H1 (cell line): ENCODE results near the gene MYH16. TPM values are rescaled to one million over a fixed set of nuclear protein-coding genes. Genes with fewer than 3 reads are reported as not detected.

Source experiments
- CTCF ChIA-PET: fragments of 300-600 bp; sonication (Branson Sonifier 250); formaldehyde crosslinking; loops from one replicate; lab custom pipeline; 2021; ENCODE audit not compliant: partially characterized antibody; lab: Charles Lee
- POLR2A ChIA-PET: fragments of 300-600 bp; sonication (Branson Sonifier 250); formaldehyde crosslinking; loops from one replicate; lab custom pipeline; 2021; ENCODE audit warnings: inconsistent platforms; ENCODE audit not compliant: partially characterized antibody; lab: Charles Lee
- DNase-seq, 2 experiments: peaks; one replicate each; pipeline versions ENCODE4 v3.0.0 to v3.0.0-alpha.2; 2010 to 2022; ENCODE audit warnings: low spot score in 2 of 2, low read depth in 1 of 2, mixed read lengths in 1 of 2
- FAIRE-seq: peaks from 2 replicates; lab custom pipeline; 2011; peaks lifted over from hg19 to GRCh38; lab: Jason Lieb, UNC
- H2AFZ ChIP-seq: 2 replicates; pipeline ENCODE4 v1.8.1; 2012; ENCODE audit warnings: low read length, inconsistent platforms
- H2AK5ac ChIP-seq: 2 replicates; pipeline ENCODE4 v1.6.1; 2013; ENCODE audit warnings: low read depth, low read length
- H2BK120ac ChIP-seq: replicated peaks from 2 replicates; pipeline ENCODE3; 2013; ENCODE audit warnings: low read depth, low read length, inconsistent platforms
- H2BK12ac ChIP-seq: 2 replicates; pipeline ENCODE4 v1.6.1; 2013; ENCODE audit warnings: low read depth, low read length
- H2BK15ac ChIP-seq: 2 replicates; pipeline ENCODE4 v1.6.1; 2013; ENCODE audit warnings: low read length
- H2BK20ac ChIP-seq: 2 replicates; pipeline ENCODE4 v1.6.1; 2013; ENCODE audit warnings: low read length
- H2BK5ac ChIP-seq: 2 replicates; pipeline ENCODE4 v1.6.1; 2013; ENCODE audit warnings: low read depth, low read length
- H3K14ac ChIP-seq: 2 replicates; pipeline ENCODE4 v1.6.1; 2013; ENCODE audit warnings: inconsistent platforms; ENCODE audit not compliant: insufficient read length
- H3K18ac ChIP-seq: 2 replicates; pipeline ENCODE4 v1.6.1; 2013; ENCODE audit warnings: low read length; ENCODE audit errors: extremely low read depth
- H3K23ac ChIP-seq: 2 replicates; pipeline ENCODE4 v1.6.1; 2013; ENCODE audit warnings: inconsistent platforms; ENCODE audit not compliant: insufficient read length
- H3K23me2 ChIP-seq: 2 replicates; pipeline ENCODE4 v1.6.1; 2013; ENCODE audit warnings: low read depth, low read length
- H3K27ac ChIP-seq: 2 replicates; pipeline ENCODE4 v1.6.1; 2011; ENCODE audit warnings: low read depth, low read length, inconsistent platforms
- H3K27me3 ChIP-seq, 4 experiments: replicated peaks in 1 of 4; 1 replicate in 1 of 4; 2 replicates in 3 of 4; pipeline versions ENCODE4 v1.6.1 to v1.8.1; 2011 to 2013; ENCODE audit warnings: low read length in 3 of 4, mild to moderate bottlenecking in 3 of 4, inconsistent platforms in 2 of 4, mixed read lengths in 2 of 4, moderate library complexity in 1 of 4; ENCODE audit not compliant: control insufficient read depth in 3 of 4, insufficient read depth in 3 of 4; ENCODE audit errors: extremely low read depth in 1 of 4
- H3K36me3 ChIP-seq, 4 experiments: 2 replicates each; pipeline versions ENCODE4 v1.6.1 to v1.8.1; 2011 to 2013; ENCODE audit warnings: mild to moderate bottlenecking in 4 of 4, low read length in 3 of 4, moderate library complexity in 2 of 4, control low read depth in 1 of 4, inconsistent platforms in 1 of 4; ENCODE audit not compliant: insufficient read depth in 4 of 4, control insufficient read depth in 2 of 4
- H3K4ac ChIP-seq: replicated peaks from 2 replicates; pipeline ENCODE3; 2013; ENCODE audit warnings: low read length, low read depth, mixed read lengths, inconsistent platforms; ENCODE audit not compliant: insufficient read length
- H3K4me1 ChIP-seq, 4 experiments: replicated peaks in 1 of 4; 1 replicate in 1 of 4; 2 replicates in 3 of 4; pipeline versions ENCODE4 v1.6.1 to v1.8.1; 2011 to 2013; ENCODE audit warnings: low read length in 3 of 4, inconsistent platforms in 2 of 4, mixed read lengths in 1 of 4; ENCODE audit not compliant: insufficient read depth in 4 of 4, control insufficient read depth in 3 of 4
- H3K4me2 ChIP-seq, 2 experiments: 2 replicates each; pipeline versions ENCODE4 v1.6.1 to v1.8.1; 2011 to 2013; ENCODE audit warnings: low read depth in 2 of 2, low read length in 2 of 2, control low read depth in 1 of 2, inconsistent platforms in 1 of 2, mild to moderate bottlenecking in 1 of 2; ENCODE audit not compliant: insufficient read depth in 1 of 2
- H3K4me3 ChIP-seq, 4 experiments: fragments of 200-600, 300-600 bp in 1 of 4; sonication (generic), shearing (Covaris generic), sonication (Bioruptor Twin) in 1 of 4; 2 replicates each; pipeline versions ENCODE4 v1.5.1 to v1.8.1; 2011 to 2016; ENCODE audit warnings: low read length in 4 of 4, low read depth in 3 of 4, control low read depth in 2 of 4, inconsistent platforms in 2 of 4, mild to moderate bottlenecking in 2 of 4, mixed read lengths in 1 of 4, moderate library complexity in 1 of 4; ENCODE audit not compliant: insufficient read depth in 2 of 4; ENCODE audit errors: extremely low read depth in 1 of 4
- H3K56ac ChIP-seq: replicated peaks from 2 replicates; pipeline ENCODE3; 2013; ENCODE audit warnings: low read depth, mild to moderate bottlenecking, mixed read lengths, low read length, inconsistent platforms; ENCODE audit not compliant: insufficient read length
- H3K79me1 ChIP-seq: 2 replicates; pipeline ENCODE4 v1.6.1; 2013; ENCODE audit warnings: low read depth, low read length, control low read depth
- H3K79me2 ChIP-seq, 2 experiments: 2 replicates each; pipeline versions ENCODE4 v1.6.1 to v1.8.1; 2012 to 2013; ENCODE audit warnings: low read length in 2 of 2, mild to moderate bottlenecking in 2 of 2, inconsistent platforms in 1 of 2; ENCODE audit not compliant: insufficient read depth in 2 of 2, control insufficient read depth in 1 of 2
- H3K9ac ChIP-seq, 4 experiments: replicated peaks in 1 of 4; 1 replicate in 1 of 4; 2 replicates in 3 of 4; pipeline versions ENCODE4 v1.6.1 to v1.8.1; 2011 to 2013; ENCODE audit warnings: low read depth in 3 of 4, low read length in 3 of 4, control low read depth in 2 of 4, mild to moderate bottlenecking in 2 of 4, moderate library complexity in 2 of 4, inconsistent platforms in 1 of 4; ENCODE audit errors: extremely low read depth in 1 of 4
- H3K9me3 ChIP-seq, 2 experiments: 2 replicates each; pipeline versions ENCODE4 v1.6.1 to v1.8.1; 2012 to 2013; ENCODE audit warnings: mild to moderate bottlenecking in 2 of 2, moderate library complexity in 2 of 2, control low read depth in 1 of 2, inconsistent platforms in 1 of 2, low read depth in 1 of 2, low read length in 1 of 2, mixed read lengths in 1 of 2; ENCODE audit not compliant: insufficient read depth in 2 of 2
- H4K20me1 ChIP-seq, 2 experiments: replicated peaks in 1 of 2; 2 replicates each; pipeline versions ENCODE3 to v1.8.1; 2011 to 2013; ENCODE audit warnings: inconsistent platforms in 2 of 2, low read length in 2 of 2, mild to moderate bottlenecking in 1 of 2; ENCODE audit not compliant: insufficient read depth in 2 of 2, control insufficient read depth in 1 of 2
- H4K5ac ChIP-seq: 2 replicates; pipeline ENCODE4 v1.6.1; 2013; ENCODE audit warnings: low read length, low read depth, mixed read lengths, inconsistent platforms; ENCODE audit not compliant: insufficient read length
- H4K8ac ChIP-seq: 2 replicates; pipeline ENCODE4 v1.8.0; 2013; ENCODE audit warnings: mild to moderate bottlenecking, moderate library complexity, low read length, inconsistent platforms; ENCODE audit not compliant: insufficient read depth; ENCODE audit errors: extremely low read depth
- H4K91ac ChIP-seq: replicated peaks from 2 replicates; pipeline ENCODE3; 2013; ENCODE audit warnings: low read length, mixed read lengths, inconsistent platforms; ENCODE audit not compliant: insufficient read length
- EP300 ChIP-seq, 2 experiments: IDR thresholded peaks; 1 replicate in 1 of 2; 2 replicates in 1 of 2; pipeline ENCODE4 v1.6.1; 2011 to 2012; ENCODE audit warnings: low read depth in 2 of 2, low read length in 2 of 2, mild to moderate bottlenecking in 2 of 2, borderline replicate concordance in 1 of 2, inconsistent platforms in 1 of 2, moderate library complexity in 1 of 2
- HDAC2 ChIP-seq, 2 experiments: fragments of 300-600 bp in 1 of 2; sonication (generic) in 1 of 2; IDR thresholded peaks; 2 replicates each; pipeline ENCODE4 v1.6.1; 2011 to 2012; ENCODE audit warnings: low read depth in 2 of 2, low read length in 2 of 2, mild to moderate bottlenecking in 2 of 2, moderate library complexity in 2 of 2, borderline replicate concordance in 1 of 2, inconsistent platforms in 1 of 2
- RXRA ChIP-seq: IDR thresholded peaks from 2 replicates; pipeline ENCODE4 v1.6.1; 2011; ENCODE audit warnings: low read depth, mild to moderate bottlenecking, low read length, moderate library complexity; ENCODE audit not compliant: insufficient read depth
- WGBS, 2 experiments: shearing (Covaris generic) in 1 of 2; methylation state at CpG; one replicate each; pipeline versions ENCODE4 v1.1.6 to v1.1.7; 2013 to 2015; ENCODE audit warnings: low lambda C conversion rate in 2 of 2, mixed read lengths in 2 of 2, inconsistent platforms in 1 of 2, low coverage in 1 of 2, missing lambda C conversion rate in 1 of 2; ENCODE audit not compliant: insufficient replicate concordance in 2 of 2, insufficient coverage in 1 of 2, insufficient read length in 1 of 2; ENCODE audit errors: extremely low coverage in 1 of 2, missing lambda C conversion rate in 1 of 2; 5-methylcytosine and 5-hydroxymethylcytosine counted together
- polyA plus RNA-seq, 7 experiments: library from polyadenylated mRNA; depleted of rRNA in 3 of 7; stranded (reverse) in 5 of 7; unstranded in 2 of 7; fragments of >200 nt in 5 of 7; fragments of 200-250 nt in 2 of 7; gene quantifications; 1 replicate in 5 of 7; 2 replicates in 1 of 7; 4 replicates in 1 of 7; pipeline versions ENCODE4 v1.2.1 to v1.2.3, GENCODE V29; 2011 to 2013; ENCODE audit warnings: missing spikeins in 2 of 7, mixed read lengths in 2 of 7
- total RNA-seq: library from RNA; stranded (reverse); fragmentation: NEBNext Ultra II Directional; extraction: Animal tissue kit (Norgen Biotek cat#: 25700); gene quantifications from 2 replicates; pipeline ENCODE4 v1.2.1, GENCODE V29; 2021
- TF ChIP-seq, protein P1 (sequence below): IDR thresholded peaks from 2 replicates; pipeline ENCODE4 v1.6.1; 2011; ENCODE audit warnings: low read depth, mild to moderate bottlenecking, low read length; ENCODE audit not compliant: insufficient read depth

Gene MYH16
- total and polyA plus RNA-seq, 2 of the 8 experiments (the other 6 are each of a cell fraction or from before 2014, with no cell fraction given), result not detected

DNA sequence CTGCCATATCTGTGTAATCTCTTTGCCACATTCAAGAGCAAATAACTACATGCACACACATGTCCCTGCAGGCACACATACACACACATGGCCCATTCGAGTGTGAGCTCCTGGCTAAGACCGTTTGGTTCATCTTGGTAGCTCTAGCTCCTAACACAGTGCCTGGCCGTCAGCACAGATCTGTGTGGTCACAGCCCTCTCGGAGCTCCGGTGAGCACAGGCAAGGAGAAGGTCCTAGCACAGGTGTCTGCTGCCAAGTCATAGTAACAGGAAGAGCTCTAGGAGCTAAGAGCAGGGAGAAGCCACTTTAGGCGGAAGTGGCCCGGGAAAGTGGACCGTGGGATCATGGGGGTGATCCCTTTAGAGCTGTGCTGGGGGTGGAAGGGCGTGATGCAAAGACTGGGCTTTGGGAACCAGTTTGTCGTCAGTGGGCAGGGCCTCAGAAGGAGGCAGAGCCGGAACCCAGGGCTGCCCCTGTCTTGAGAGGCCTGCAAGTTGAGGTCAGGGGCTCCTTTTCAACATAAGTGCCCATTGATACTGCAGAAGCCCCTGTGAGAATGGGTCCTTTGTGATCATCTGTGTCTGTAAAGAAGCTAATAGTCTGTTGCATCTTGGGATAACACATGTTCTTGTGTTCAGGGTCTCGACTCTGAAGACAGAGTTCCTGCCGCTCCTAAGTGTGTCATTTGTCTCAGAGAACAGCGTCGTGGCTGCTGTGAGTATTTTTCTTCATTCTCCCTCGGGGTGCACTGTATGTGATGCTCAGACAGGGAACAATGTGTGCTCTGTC, 85.3 kb downstream of the MYH16 start:
- Histone ChIP-seq H2BK15ac (no peak overlapping the region), H3K79me2 (no peaks in the 10 kb centered on the region), H2AFZ (no peak overlapping the region), H3K14ac (no peak overlapping the region), H2BK120ac (no peak overlapping the region), H4K8ac (no peak overlapping the region), H3K4me2 (no peak overlapping the region), H4K5ac (no peak overlapping the region), H3K79me1 (no peaks in the 10 kb centered on the region), H2BK12ac (no peak overlapping the region), H3K23ac (no peak overlapping the region), H3K18ac (no peak overlapping the region), H3K4me3 (no peak overlapping the region), H2BK5ac (no peak overlapping the region), H3K27me3 (no peaks in the 10 kb centered on the region), H3K27ac (no peak overlapping the region), H4K91ac (no peak overlapping the region), H3K4ac (no peak overlapping the region), H3K36me3 (peaks cover 4 to 30% (median 16%) of the 10 kb centered on the region in 4 experiments; a peak in 6 of 8 replicates), H3K9ac (no peak overlapping the region), H3K23me2 (no peaks in the 10 kb centered on the region), H3K56ac (no peak overlapping the region), H3K9me3 (no peaks in the 10 kb centered on the region), H4K20me1 (peaks cover 0 to 2% of the 10 kb centered on the region in 2 experiments), H3K4me1 (peaks cover 0 to 3% (median 0%) of the 10 kb centered on the region in 4 experiments; a peak in 1 of 7 replicates), H2BK20ac (no peak overlapping the region), H2AK5ac (no peak overlapping the region)
- TF ChIP-seq HDAC2 (IDR thresholded peaks at IDR 0.05; ENCODE audit: borderline replicate concordance in 1 of 2, low read depth in 2 of 2, low read length in 2 of 2), result no peak
- TF ChIP-seq, protein P1, sequence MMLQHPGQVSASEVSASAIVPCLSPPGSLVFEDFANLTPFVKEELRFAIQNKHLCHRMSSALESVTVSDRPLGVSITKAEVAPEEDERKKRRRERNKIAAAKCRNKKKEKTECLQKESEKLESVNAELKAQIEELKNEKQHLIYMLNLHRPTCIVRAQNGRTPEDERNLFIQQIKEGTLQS, result no peak
- TF ChIP-seq EP300 (IDR thresholded peaks at IDR 0.05; ENCODE audit: borderline replicate concordance in 1 of 2, low read depth in 2 of 2, low read length in 2 of 2), result no peak
- no peak for TF ChIP-seq RXRA
- DNase-seq (no peak), FAIRE-seq (no peak)
- POLR2A ChIA-PET, result interaction anchor here (0.6 to 1.4 kb wide), 8 partner anchors 15 to 258 kb away, joined by 3 to 8 read pairs (median 3); partner anchors contain the start of genes BUD31 and PDAP1
- 94% methylated on average over 16 of the region's 16 CpGs; no CpG with 5 or more reads in 1 of the 2 experiments for WGBS, 2 experiments
- CTCF ChIA-PET, result interaction anchor here (0.6 to 1.5 kb wide), 5 partner anchors 8 to 480 kb away, joined by 3 to 7 read pairs (median 3); partner anchors contain the start of gene TRRAP
